Measurements from ENCODE around the gene MGLL. TPM values are rescaled to one million over a fixed set of nuclear protein-coding genes. Genes with fewer than 3 reads are reported as not detected.

MGLL gene
- total and polyA plus RNA-seq, 9 of the 15 experiments (the other 6 are each of a cell fraction or from before 2014, with no cell fraction given) = 0.12 to 0.32 (median 0.18) TPM; not detected in 6

GRCh38 chr3:127786353-127787070, 35.8 kb downstream of the MGLL start:
- no peak overlapping the region for H2AFZ ChIP-seq (ENCODE audit: low read depth, low read length)
- H3K27ac ChIP-seq (ENCODE audit: extremely low read depth, low read depth, low read length) = no peak overlapping the region
- no peaks in the 10 kb centered on the region for H3K9me3 ChIP-seq (replicated peaks; ENCODE audit: control insufficient read depth, insufficient read depth, low read depth, low read length)
- FAIRE-seq = no peak
- POLR2A ChIA-PET = interaction anchor here (0.5 kb wide), 1 partner anchor 1400 kb away, joined by 3 read pairs; no protein-coding TSS in a partner anchor
- no peaks in the 10 kb centered on the region; the same call in 1 of the 2 replicates for H4K20me1 ChIP-seq (replicated peaks; ENCODE audit: control insufficient read depth, insufficient read depth, low read length)
- WGBS (ENCODE audit: insufficient coverage, low coverage, missing lambda C conversion rate) = 2% methylated on average over 18 of the region's 19 CpGs
- H3K36me3 ChIP-seq (ENCODE audit: control insufficient read depth, insufficient read depth, low read length) = no peaks in the 10 kb centered on the region
- no peaks in the 10 kb centered on the region for H3K9me1 ChIP-seq (ENCODE audit: control insufficient read depth, insufficient read depth, low read length)
- no peaks in the 10 kb centered on the region for H3K79me2 ChIP-seq (ENCODE audit: control insufficient read depth, insufficient read depth, low read length)
- intact Hi-C loops (cut with micrococcal nuclease) (no loop called here), in situ Hi-C loops (cut with MboI) (no loop called here)
- peaks cover 15 to 85% of the 10 kb centered on the region in 2 experiments for H3K27me3 ChIP-seq (ENCODE audit: control insufficient read depth in 2 of 2, insufficient read depth in 2 of 2, low read length in 2 of 2)
- no peak for DNase-seq (ENCODE audit: extremely low read depth in 1 of 4, low spot score in 3 of 4)
- no peak overlapping the region for H3K4me3 ChIP-seq
- H3K4me2 ChIP-seq (ENCODE audit: insufficient read depth, low read length) = no peak overlapping the region
- ATAC-seq = no peak
- BruUV-seq (replicated peaks) = no TSS peak
- H3K9ac ChIP-seq (ENCODE audit: insufficient read depth in 1 of 2, low read depth in 2 of 2, low read length in 2 of 2) = no peak overlapping the region
- H3K4me1 ChIP-seq (replicated peaks in 1 of 2; ENCODE audit: control insufficient read depth in 2 of 2, insufficient read depth in 2 of 2, low read length in 2 of 2) = no peaks in the 10 kb centered on the region; a peak in 1 of 5 replicates
- CTCF ChIA-PET (ENCODE audit: low intra/inter-chr PET ratio) = no interaction called here
- TF ChIP-seq NR4A1 (CRISPR knock-in tag; IDR thresholded peaks at IDR 0.05) (no peak), NR4A1 (tag; IDR thresholded peaks at IDR 0.05) (no peak), CEBPB (tag; IDR thresholded peaks at IDR 0.05) (no peak), IRF1 (CRISPR knock-in tag; IDR thresholded peaks at IDR 0.05; ENCODE audit: borderline replicate concordance) (no peak), ZNF507 (tag; conservative IDR thresholded peaks at IDR 0.05) (no peak), BCLAF1 (IDR thresholded peaks at IDR 0.05; ENCODE audit: borderline replicate concordance in 1 of 2, control insufficient read depth in 1 of 2, low read depth in 2 of 2, low read length in 1 of 2) (no peak), NFE2L1 (tag; IDR thresholded peaks at IDR 0.05; ENCODE audit: borderline replicate concordance, low read depth) (no peak), CBFA2T2 (conservative IDR thresholded peaks at IDR 0.05) (no peak), HNRNPH1 (optimal IDR thresholded peaks at IDR 0.05; ENCODE audit: low read depth, low read length) (no peak), SMARCE1 (IDR thresholded peaks at IDR 0.05) (no peak), ZNF699 (CRISPR knock-in tag; IDR thresholded peaks at IDR 0.05; ENCODE audit: insufficient replicate concordance) (no peak), DEAF1 (CRISPR knock-in tag; IDR thresholded peaks at IDR 0.05) (no peak), KDM5B (IDR thresholded peaks at IDR 0.05; ENCODE audit: insufficient replicate concordance, low read depth, low read length) (no peak), SAFB2 (IDR thresholded peaks at IDR 0.05; ENCODE audit: borderline replicate concordance, low read depth, low read length, severe bottlenecking) (no peak)
